GM18907 (cell line): ENCODE measurements around the gene PRDM16.
"Not testable (repeated sequence)": the region's sequence is repeated elsewhere in the genome, so short reads cannot be mapped to it uniquely, and the experiment has no call there.

Experiments used
- ATAC-seq: cut with Tn5 transposase; IDR thresholded peaks from one replicate; pipeline ENCODE4 v1.9.1; 2021; ENCODE audit warnings: mild to moderate bottlenecking, moderate library complexity; ENCODE audit not compliant: unreplicated experiment

The PRDM16 gene

GRCh38 chr1:3237994-3238702, 169.1 kb downstream of the PRDM16 start:
- ATAC-seq = no peak

GRCh38 chr1:3238703-3239278, 169.8 kb downstream of the PRDM16 start:
- no peak for ATAC-seq

- ATAC-seq = not testable (repeated sequence)
Observed at GRCh38 chr1:3239991-3240390, 171.0 kb downstream of the PRDM16 start.

DNA sequence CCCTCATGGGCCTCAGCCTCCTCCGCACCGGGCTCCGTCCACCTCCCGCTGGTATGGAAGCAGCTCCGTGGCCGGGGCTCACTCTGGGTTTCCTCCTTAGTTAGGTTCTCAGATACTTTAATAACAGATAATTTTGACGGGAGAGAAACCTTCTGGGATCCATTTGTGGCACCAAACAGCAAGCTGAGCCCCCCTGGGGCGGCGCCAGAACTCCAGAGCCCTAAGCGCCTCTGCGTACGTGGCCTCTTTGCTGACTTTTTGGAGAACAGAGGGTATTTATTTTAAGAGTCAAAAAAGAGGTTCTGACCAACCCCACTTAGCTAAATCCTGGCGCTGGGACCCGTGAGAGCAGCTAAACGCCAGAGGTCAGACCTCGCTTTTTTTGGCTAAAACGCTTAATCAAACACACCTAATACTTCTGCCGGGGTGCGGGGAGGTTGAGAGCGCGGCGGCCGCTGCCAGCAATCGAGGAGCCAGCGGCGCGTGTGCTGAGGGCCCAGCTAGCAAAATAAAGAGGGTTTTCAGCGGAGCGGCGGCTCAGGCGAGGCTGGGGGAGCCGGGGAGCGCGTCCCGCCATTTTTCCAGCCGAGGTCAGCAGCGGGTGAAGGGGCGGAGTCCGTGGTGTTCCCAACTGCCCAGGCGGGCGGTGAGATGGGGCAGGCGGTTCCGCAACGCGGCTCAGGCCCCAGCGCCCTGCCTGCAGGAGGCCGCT, 171.7 kb downstream of the PRDM16 start:
- no peak for ATAC-seq

- no peak for ATAC-seq
Observed at GRCh38 chr1:3241236-3241550, 172.2 kb downstream of the PRDM16 start.

DNA sequence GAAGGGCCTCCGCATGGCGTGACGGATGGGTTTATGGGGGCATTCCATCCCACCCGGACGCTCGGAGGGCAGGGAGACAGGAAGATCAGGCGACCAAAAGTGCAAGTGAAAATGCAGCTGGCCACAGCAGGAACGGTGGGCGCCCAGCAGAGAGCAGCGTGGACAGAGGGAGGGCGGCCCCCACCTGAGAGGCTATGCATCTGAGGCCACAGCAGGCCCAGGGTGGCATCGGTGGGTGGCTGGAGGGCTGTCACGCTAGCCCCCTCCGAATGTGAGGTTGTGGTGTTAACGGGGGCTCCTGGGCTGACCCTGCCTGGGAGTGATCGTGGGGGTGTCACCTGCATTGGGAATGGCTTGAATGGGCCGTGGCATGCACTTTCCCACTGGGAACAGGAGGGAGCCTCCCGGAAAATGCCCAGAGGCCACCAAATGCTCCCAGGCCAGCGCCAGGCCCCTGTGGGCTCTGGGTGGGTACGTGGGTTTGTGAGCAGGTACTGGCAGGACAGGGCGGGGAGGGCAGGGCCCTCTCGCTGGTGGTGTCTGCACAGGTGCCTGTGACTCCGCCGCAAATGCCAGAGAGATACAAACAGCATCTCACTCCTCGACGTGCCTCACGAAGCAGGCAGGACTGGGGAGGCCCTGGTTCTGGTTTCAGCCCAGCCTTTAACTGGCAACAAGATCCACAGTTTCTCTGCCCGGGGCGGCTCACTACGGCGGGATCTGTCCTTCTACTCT, 172.8 kb downstream of the PRDM16 start:
- ATAC-seq = no peak

DNA sequence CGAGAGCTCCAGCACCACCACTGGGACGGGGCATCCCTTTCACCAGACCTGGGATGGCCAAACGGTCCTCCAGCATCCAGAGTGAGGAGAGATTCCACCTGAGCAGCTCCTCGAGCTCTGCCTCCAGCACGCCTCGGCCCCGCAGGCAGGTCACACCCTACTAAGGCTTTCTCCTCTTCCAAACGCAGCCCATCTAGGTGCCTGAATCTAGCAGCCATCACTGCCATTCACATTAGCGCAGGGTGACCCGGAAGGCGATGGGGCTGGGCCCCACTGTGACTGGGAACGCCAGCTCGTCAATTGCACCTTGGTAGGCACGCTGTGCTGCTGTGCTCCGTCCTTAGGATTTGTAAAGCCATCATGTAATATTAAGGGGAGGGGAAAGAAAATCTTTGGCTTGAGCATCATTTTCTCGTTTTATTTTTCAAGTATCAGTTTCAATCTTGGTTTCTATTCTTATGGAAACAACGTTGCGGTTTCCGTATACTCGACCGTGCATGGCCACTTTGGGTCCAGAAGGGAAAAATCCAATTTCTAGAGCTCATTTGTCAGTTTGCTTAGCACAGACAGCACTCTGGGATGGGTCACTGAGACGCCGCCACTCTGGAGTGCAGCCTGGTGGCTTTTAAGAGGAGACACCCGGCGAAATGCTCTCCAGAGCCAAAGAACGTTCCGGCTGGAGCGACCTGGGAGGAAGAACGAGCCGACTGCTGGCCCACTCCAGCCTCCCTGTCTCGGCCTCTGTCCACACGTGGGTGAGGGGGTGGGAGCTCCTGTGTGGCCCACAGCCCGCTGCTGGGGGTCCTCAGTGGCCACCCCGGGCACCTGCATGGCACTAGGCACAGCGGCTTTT, 173.6 kb downstream of the PRDM16 start:
- no peak for ATAC-seq

GRCh38 chr1:3243304-3243703, 174.3 kb downstream of the PRDM16 start:
- ATAC-seq = no peak

DNA sequence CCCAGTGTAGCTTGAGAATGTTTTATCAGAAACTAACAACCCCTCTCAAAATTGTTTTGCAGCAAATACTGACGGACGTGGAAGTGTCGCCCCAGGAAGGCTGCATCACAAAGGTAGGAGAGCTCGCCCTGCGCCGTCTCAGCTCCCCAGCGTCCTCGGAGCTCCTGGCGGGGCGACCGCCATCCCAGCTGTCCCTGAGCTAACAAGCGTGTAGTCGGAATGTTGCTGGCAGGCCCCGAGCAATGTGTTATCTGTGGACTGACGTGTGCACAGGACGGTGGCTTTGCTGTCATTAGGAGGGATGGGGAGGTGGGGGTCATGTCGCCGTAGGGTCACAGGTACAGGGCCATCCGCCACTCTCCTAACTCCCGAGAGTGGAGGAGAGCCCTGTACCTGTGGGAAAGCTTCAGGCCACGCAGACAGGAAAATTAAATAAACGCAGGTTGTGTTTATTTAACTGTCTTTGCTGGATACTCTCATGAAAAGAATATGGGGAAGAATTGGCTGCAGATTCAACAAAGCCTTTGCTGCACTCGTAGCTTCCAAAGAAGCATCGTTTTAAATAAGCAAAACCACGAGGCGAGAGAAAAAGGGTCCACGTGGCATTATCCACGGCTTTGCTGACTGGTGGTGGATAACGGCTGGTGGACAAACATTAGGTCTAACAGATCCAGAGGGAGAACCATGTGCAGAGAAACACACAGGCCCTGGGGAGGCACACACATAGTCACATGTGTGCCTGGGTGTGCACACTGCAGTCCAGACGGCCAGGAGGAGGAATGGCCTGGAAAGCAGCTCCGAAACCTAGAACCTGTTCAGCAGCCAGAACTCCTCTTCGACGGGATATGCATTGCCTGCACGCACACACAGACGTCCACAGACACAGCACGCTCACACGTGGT, 175.3 kb downstream of the PRDM16 start:
- ATAC-seq = no peak

DNA sequence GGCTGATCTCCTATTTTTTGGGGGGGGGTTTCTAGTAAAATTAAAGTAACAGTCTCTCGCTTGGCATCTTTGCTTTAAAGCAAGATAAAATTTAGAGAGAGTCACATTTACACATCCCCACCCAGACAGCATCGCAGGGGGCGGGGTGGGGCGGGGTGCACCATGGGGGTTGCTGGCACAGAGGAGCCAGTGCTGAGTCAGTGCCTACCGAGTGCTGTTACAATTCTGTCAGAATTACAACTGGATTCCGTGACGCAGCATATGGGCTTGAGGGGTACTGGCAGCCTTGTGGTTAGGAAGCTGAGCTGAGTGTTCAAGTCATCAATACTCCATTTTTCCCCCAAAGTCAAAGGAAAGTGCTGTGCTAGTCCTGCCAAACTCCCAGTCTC, 175.9 kb downstream of the PRDM16 start:
- ATAC-seq = no peak

DNA sequence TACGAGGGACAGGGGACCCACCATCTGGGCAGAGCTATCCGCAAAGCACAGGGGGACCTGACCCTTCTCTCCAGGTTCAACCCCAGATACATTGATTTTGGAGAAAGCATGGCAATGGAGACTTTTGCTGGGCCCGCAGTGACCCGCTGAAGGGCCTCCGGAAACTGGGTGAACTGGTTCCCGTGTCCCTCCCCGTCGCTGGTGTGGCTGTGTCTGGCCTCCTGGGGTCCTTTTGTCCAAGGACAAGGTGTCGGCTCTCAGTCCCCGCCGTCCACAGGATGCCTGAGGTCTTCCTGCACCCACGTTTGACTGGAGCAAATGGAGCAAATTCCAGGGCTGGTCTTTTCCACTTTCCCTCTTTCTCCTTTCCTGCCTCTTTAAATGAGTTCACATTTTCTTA, 176.3 kb downstream of the PRDM16 start:
- ATAC-seq = no peak

DNA sequence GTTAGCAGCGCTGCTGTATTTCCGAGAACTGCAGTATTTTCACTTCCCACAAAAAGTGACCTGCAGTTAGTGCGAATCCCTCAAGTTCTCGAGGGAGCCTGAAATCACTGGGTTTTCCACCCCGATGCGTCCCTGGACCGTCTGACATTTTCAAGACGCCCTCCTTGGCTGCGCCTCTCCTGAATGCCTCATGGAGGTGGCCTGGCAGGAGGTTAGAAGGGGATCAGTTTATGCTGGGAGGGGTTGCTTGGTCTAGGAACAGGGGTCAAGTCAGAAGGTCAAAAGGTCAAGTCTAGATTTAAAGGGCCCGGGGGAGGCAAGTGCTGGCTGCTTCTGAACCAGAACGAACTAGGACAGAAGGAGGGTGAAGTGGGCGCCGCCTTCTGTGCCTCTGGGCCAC, 176.8 kb downstream of the PRDM16 start:
- no peak for ATAC-seq

DNA sequence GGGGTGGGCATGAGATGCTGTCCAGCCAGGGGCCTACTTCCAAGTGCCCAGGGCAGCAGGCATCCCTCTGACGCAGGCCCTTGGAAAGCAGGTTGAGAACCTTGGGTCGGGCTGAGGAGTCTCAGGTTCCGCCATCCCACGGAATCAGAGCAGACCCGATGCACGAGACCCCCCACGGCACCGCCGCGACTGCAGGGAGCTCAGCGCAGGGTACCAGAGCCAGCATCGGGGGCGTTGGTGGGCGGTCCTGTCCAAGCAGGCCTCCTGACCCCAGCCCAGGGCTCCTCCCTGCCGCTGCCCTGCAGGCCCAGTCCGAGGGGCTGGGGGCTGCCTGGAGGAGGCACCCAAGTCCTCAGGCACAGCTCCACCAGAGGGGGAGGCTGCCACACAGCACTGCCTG, 177.2 kb downstream of the PRDM16 start:
- no peak for ATAC-seq

GRCh38 chr1:3247521-3248121, 178.6 kb downstream of the PRDM16 start:
- no peak for ATAC-seq

- ATAC-seq = no peak
Observed at GRCh38 chr1:3248155-3249141, 179.4 kb downstream of the PRDM16 start.

GRCh38 chr1:3249231-3249630, 180.2 kb downstream of the PRDM16 start:
- ATAC-seq = no peak

DNA sequence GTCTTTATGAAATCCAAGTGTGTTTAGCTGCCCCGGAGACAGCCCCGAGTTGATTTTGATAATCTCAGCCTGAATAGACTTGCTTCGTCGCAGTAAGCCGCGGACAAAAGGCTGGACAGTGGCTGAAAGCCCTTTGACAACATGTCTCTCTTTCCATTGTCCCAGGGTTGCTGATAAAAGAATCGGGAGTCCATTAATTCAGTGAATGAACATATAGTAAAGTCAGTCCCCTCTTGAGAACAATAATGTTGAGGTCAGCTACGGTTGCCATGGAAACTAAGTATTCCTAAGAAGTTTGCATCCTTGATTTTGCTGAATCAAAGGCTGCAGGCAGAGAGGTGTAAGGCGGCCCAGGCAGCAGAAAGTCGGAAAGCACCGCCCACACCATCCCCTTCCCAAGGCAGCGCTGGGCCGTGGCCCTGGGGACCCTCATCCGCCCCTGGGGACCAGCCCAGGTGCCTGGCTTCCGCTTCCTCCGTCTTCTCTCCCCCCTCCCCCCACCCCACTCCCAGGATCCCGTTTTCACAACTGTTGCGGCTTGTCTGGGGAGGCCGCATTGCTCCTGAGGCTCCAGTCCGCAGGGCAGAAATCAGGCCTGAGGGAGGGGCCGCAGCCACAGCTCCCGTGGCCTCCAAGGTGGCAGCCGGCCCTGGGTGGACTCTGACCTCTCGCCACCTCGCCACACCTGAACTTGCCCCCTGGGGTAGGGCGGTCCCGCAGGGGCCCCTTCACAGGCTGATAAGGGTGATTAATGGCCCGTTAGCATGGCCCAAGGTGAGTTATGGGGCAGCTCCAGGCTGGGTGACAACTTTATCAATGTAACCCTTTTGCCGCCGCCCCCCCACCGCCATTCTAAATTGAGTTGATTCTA, 180.9 kb downstream of the PRDM16 start:
- ATAC-seq = no peak
